NCI-H187 treated with DMSO at 0.1 percent for 48 hours (cell line): ENCODE data around the gene TMEM128.
"Not testable (repeated sequence)": the region's sequence is repeated elsewhere in the genome, so short reads cannot be mapped to it uniquely, and the experiment has no call there.

Experiments
- DNase-seq: peaks from one replicate; lab custom pipeline; 2025; lab: John Stamatoyannopoulos, UW

Gene TMEM128

GRCh38 chr4:4248029-4248884, at the start of gene TMEM128:
TMEM128 (minus strand) TSS chr4:4248223; CDS start chr4:4248202, 21 bp downstream.
- DNase-seq = peak; percentile 82

GRCh38 chr4:4296283-4296846, 48.3 kb upstream of the TMEM128 start:
- DNase-seq = no peak

- DNase-seq = no peak
These were observed 45.3 kb upstream of the TMEM128 start for GRCh38 chr4:4293279-4293678.

- DNase-seq = peak; percentile 31
These were observed 42.2 kb upstream of the TMEM128 start, which contains the start of the genes LYAR and ZBTB49 for GRCh38 chr4:4289941-4290850. LYAR (minus strand) TSS chr4:4290154; CDS start chr4:4283742, 6,412 bp downstream. ZBTB49 (plus strand) TSS chr4:4290251; CDS start chr4:4299946, 9,695 bp downstream.

GRCh38 chr4:4289597-4289940, 41.5 kb upstream of the TMEM128 start:
- no peak for DNase-seq

- DNase-seq = no peak
These were observed 41.0 kb upstream of the TMEM128 start for GRCh38 chr4:4289055-4289454.

GRCh38 chr4:4288098-4288497, 40.1 kb upstream of the TMEM128 start:
- no peak for DNase-seq

GRCh38 chr4:4284827-4285618, 37.0 kb upstream of the TMEM128 start:
- no peak for DNase-seq

GRCh38 chr4:4281787-4282186, 33.8 kb upstream of the TMEM128 start:
- no peak for DNase-seq

GRCh38 chr4:4277531-4277930, 29.5 kb upstream of the TMEM128 start:
- DNase-seq = no peak

- no peak for DNase-seq
These were observed 26.2 kb upstream of the TMEM128 start for GRCh38 chr4:4274226-4274625.

GRCh38 chr4:4271912-4272311, 23.9 kb upstream of the TMEM128 start:
- no peak for DNase-seq

- DNase-seq = no peak
These were observed 22.5 kb upstream of the TMEM128 start for GRCh38 chr4:4270529-4270928.

GRCh38 chr4:4269856-4270255, 21.8 kb upstream of the TMEM128 start:
- DNase-seq = no peak

- DNase-seq = no peak
These were observed 21.3 kb upstream of the TMEM128 start for GRCh38 chr4:4269331-4269731.

GRCh38 chr4:4268776-4269175, 20.8 kb upstream of the TMEM128 start:
- no peak for DNase-seq

- DNase-seq = no peak
These were observed 20.0 kb upstream of the TMEM128 start for GRCh38 chr4:4267981-4268380.

- no peak for DNase-seq
These were observed 12.2 kb upstream of the TMEM128 start for GRCh38 chr4:4260185-4260751.

- no peak for DNase-seq
These were observed 11.6 kb upstream of the TMEM128 start for GRCh38 chr4:4259484-4260100.

GRCh38 chr4:4257705-4258104, 9.7 kb upstream of the TMEM128 start:
- DNase-seq = not testable (repeated sequence)

- DNase-seq = no peak
These were observed 8.8 kb upstream of the TMEM128 start for GRCh38 chr4:4256799-4257198.
